ENCODE data around the gene PHF13.

- no peak for TF ChIP-seq CTCF (IDR thresholded peaks at IDR 0.05; ENCODE audit: low read depth, low read length)
- no peak for TF ChIP-seq POLR2A (IDR thresholded peaks at IDR 0.05; ENCODE audit: extremely low read depth, insufficient read length)
- TF ChIP-seq MAX (IDR thresholded peaks at IDR 0.05; ENCODE audit: low read depth, low read length): no peak
- TF ChIP-seq MYC (IDR thresholded peaks at IDR 0.05; ENCODE audit: low read depth, low read length): no peak
These were observed 15.8 kb upstream of the PHF13 start for GRCh38 chr1:6597777-6598131.
